Measurements from ENCODE around the gene KSR1. TPM values are rescaled to one million over a fixed set of nuclear protein-coding genes. Genes with fewer than 3 reads are reported as not detected.

KSR1 gene
- total and polyA plus RNA-seq, 2 of the 4 experiments (the other 2 are of a cell fraction) = 12.5 to 21.9 TPM

DNA sequence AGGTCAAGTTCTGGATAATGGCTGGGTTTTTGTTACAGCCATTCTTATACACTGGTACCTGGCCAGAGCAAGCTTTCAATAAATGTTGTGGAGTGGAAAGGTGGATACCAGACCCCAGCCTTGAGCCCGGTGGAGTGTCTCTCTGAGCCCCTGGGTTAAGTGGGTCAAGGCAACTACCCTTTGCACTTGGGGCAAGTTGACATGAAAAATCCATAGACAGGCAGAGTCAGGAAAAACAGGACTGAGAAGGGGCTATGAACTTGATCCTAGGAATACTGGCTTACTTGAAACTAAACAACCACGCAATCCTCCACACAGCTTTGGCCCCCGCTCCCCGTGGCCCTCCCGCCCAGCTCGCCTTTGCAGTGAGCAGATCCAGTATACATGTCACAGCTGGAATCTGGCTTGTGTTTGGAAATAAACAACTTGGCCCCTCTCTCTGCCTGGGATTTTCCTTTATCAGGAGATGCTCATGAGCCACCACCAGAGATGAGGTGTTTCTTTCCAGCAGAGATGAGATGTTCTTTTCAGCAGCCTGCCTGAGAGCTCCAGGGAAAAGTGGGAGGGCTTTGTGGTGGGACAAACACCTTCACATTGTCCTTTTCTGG is 65.9 kb downstream of the KSR1 start:
- CTCF ChIA-PET = no interaction called here
- Histone ChIP-seq H3K4me2 (ENCODE audit: low read depth, low read length) (no peak overlapping the region), H4K8ac (ENCODE audit: low read depth in 2 of 2, low read length in 2 of 2) (no peak overlapping the region), H2BK120ac (ENCODE audit: low read depth, low read length) (no peak overlapping the region; the same call in 1 of the 2 replicates), H3K9me3 (ENCODE audit: control insufficient read depth, insufficient read depth, low read length) (no peaks in the 10 kb centered on the region), H2AK9ac (replicated peaks; ENCODE audit: low read depth, low read length, poor library complexity) (no peak overlapping the region), H3K27ac (ENCODE audit: insufficient read depth, low read length) (no peak overlapping the region), H3K4me1 (ENCODE audit: control insufficient read depth, insufficient read depth, low read length) (peaks cover 43% of the 10 kb centered on the region), H3K36me3 (ENCODE audit: control insufficient read depth, insufficient read depth, low read length) (no peaks in the 10 kb centered on the region), H3K23ac (ENCODE audit: low read depth, low read length) (no peak overlapping the region), H4K5ac (ENCODE audit: low read depth, low read length) (no peak overlapping the region), H2BK5ac (ENCODE audit: low read depth, low read length, poor library complexity, severe bottlenecking) (no peak overlapping the region), H3K56ac (ENCODE audit: extremely low read depth, insufficient read depth, low read length) (no peak overlapping the region), H3K14ac (replicated peaks; ENCODE audit: low read depth, low read length) (0 out of 2 replicates have a peak overlapping the region, but pooled peaks have one; percentile 6), H3K27me3 (ENCODE audit: control insufficient read depth, insufficient read depth, low read length) (no peaks in the 10 kb centered on the region), H3K9ac (ENCODE audit: low read depth, low read length) (no peak overlapping the region), H4K20me1 (ENCODE audit: insufficient read depth, low read length) (peaks cover 66% of the 10 kb centered on the region), H4K91ac (ENCODE audit: insufficient read depth, low read depth, low read length) (no peak overlapping the region), H3K18ac (ENCODE audit: low read depth, low read length) (no peak overlapping the region), H3K79me1 (ENCODE audit: low read depth in 1 of 2, low read length in 2 of 2) (peaks cover 28 to 96% of the 10 kb centered on the region in 2 experiments), H2AK5ac (ENCODE audit: low read depth, low read length) (0 out of 2 replicates have a peak overlapping the region, but pooled peaks have one; percentile 31), H2BK15ac (ENCODE audit: low read depth, low read length) (no peak overlapping the region), H2AFZ (replicated peaks; ENCODE audit: low read length, poor library complexity) (no peak overlapping the region), H3K4ac (ENCODE audit: low read depth, low read length) (no peak overlapping the region), H3K9me1 (ENCODE audit: insufficient read depth, low read length) (peaks cover 42% of the 10 kb centered on the region), H3K4me3 (ENCODE audit: insufficient read depth, low read depth, low read length) (no peak overlapping the region), H2BK20ac (ENCODE audit: low read depth, low read length) (no peak overlapping the region)
- in situ Hi-C loops (cut with MboI; ENCODE audit: low sequenced_read_pairs) = no loop called here
- dilution Hi-C loops (cut with HindIII; ENCODE audit: low sequenced_read_pairs, unreplicated experiment) = no loop called here
- POLR2A ChIA-PET (ENCODE audit: unreplicated experiment) = no interaction called here
- WGBS, 2 experiments (ENCODE audit: extremely low coverage in 2 of 2, insufficient read length in 1 of 2) = no CpG with 5 or more reads among the region's 6 CpGs
- no peak for TF ChIP-seq CEBPB (IDR thresholded peaks at IDR 0.05; ENCODE audit: low read depth, low read length)
- no peak for TF ChIP-seq MAZ (IDR thresholded peaks at IDR 0.05; ENCODE audit: borderline replicate concordance, low read depth, low read length)
- no peak for TF ChIP-seq ELK1 (IDR thresholded peaks at IDR 0.05; ENCODE audit: borderline replicate concordance, low read depth, low read length)
- TF ChIP-seq RFX5 (IDR thresholded peaks at IDR 0.05; ENCODE audit: low read depth, low read length) = no peak
- TF ChIP-seq POLR2A (IDR thresholded peaks at IDR 0.05; ENCODE audit: low read depth, low read length) = no peak
- TF ChIP-seq MAFK (IDR thresholded peaks at IDR 0.05; ENCODE audit: low read depth, low read length) = no peak
- no peak for TF ChIP-seq CHD1 (IDR thresholded peaks at IDR 0.05; ENCODE audit: low read depth, low read length)
- TF ChIP-seq MXI1 (IDR thresholded peaks at IDR 0.05; ENCODE audit: borderline replicate concordance, low read depth, low read length) = no peak
- TF ChIP-seq RAD21 (IDR thresholded peaks at IDR 0.05; ENCODE audit: low read length) = no peak
- no peak for TF ChIP-seq RCOR1 (IDR thresholded peaks at IDR 0.05; ENCODE audit: insufficient replicate concordance, low read length)
- no peak for TF ChIP-seq FOS (IDR thresholded peaks at IDR 0.05; ENCODE audit: low read depth, low read length)
- no peak for TF ChIP-seq NFE2L2 (IDR thresholded peaks at IDR 0.05; ENCODE audit: low read depth, low read length)
- no peak for TF ChIP-seq USF2 (IDR thresholded peaks at IDR 0.05; ENCODE audit: low read depth, low read length)
- TF ChIP-seq BHLHE40 (IDR thresholded peaks at IDR 0.05; ENCODE audit: low read depth, low read length) = no peak
- no peak for TF ChIP-seq SMC3 (IDR thresholded peaks at IDR 0.05; ENCODE audit: low read depth, low read length)
- TF ChIP-seq, protein P1, sequence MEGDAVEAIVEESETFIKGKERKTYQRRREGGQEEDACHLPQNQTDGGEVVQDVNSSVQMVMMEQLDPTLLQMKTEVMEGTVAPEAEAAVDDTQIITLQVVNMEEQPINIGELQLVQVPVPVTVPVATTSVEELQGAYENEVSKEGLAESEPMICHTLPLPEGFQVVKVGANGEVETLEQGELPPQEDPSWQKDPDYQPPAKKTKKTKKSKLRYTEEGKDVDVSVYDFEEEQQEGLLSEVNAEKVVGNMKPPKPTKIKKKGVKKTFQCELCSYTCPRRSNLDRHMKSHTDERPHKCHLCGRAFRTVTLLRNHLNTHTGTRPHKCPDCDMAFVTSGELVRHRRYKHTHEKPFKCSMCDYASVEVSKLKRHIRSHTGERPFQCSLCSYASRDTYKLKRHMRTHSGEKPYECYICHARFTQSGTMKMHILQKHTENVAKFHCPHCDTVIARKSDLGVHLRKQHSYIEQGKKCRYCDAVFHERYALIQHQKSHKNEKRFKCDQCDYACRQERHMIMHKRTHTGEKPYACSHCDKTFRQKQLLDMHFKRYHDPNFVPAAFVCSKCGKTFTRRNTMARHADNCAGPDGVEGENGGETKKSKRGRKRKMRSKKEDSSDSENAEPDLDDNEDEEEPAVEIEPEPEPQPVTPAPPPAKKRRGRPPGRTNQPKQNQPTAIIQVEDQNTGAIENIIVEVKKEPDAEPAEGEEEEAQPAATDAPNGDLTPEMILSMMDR (conservative IDR thresholded peaks at IDR 0.05; ENCODE audit: low read depth, low read length) = no peak
- no peak for ATAC-seq (ENCODE audit: low read depth)
- intact Hi-C loops (cut with micrococcal nuclease) = no loop called here
- no TSS peak for BruUV-seq (replicated peaks)
- DNase-seq = no peak
